Nucleus accumbens (tissue), 56 donors: ENCODE measurements around the gene BTG2.
"Not testable (repeated sequence)": the region's sequence is repeated elsewhere in the genome, so short reads cannot be mapped to it uniquely, and the experiment has no call there.

ENCODE experiments used
- DNase-seq, 56 donors: peaks; one replicate each; lab custom pipeline; 2025; lab: John Stamatoyannopoulos, UW

Gene BTG2

DNA sequence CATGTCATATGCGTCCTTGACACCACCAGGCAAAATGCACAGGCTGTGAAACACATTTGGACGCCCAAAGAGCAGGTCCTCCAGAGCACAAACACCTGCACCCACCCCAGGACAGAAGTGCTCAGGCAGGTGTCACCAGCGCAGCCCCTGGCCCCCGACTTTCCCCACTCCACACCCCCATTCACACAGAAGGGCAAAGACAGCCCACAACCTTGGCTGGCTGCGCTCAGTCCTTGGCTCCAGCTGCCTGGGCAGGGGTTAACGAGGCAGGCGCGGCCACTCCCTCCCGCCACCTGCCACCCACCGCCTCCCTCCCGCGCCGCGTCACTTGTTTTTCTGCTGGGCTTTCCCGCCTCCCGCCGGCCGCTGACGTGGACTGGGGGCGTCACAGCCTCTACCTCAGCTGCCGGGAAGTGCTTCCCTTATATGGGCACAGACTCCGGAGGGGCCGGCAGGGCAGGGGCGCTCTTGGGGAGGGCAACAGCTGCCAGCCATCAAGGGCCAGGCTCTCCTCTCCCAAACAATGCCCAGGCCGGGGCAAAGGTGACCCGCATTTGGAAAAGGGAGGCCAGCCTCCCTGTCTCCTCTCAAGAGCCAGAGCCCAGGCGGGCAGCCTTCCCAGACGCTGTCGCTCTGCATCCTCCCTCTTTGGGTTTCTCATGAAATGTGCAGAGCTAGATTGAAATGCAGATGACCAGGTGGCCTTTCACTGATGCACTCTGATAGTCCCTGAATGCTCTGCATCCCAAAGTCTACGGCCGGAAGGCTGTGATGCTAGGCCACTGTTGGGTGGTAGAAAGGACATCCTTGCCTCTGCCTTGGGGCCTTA is 14.8 kb upstream of the BTG2 start:
- peak; percentile 55 to 99 (median 90) for DNase-seq

- peak in 26 of 56 donors; percentile 11 to 89 (median 39) for DNase-seq
Measured at GRCh38 chr1:203291201-203292096, 13.9 kb upstream of the BTG2 start.

DNA sequence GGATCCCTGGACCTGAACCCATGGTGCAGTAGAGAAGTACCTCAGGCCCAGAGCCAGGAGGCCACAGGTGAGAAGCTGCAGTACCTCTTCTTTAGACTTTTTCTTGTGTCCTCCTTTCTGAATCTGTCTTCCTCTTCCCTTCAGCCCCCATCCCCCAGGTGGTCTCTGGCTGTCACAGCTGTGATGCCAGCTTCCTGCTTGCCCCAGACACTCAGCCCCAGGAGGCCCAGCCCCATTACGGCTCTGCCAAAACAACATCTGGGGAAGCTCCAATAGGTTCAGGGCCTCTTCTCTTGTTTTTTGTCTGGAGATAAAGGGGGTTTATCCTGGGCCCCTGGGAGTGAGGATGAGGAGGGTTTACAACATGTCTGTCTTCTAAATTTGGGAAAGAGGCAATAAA is 9.5 kb upstream of the BTG2 start:
- no peak for DNase-seq

DNA sequence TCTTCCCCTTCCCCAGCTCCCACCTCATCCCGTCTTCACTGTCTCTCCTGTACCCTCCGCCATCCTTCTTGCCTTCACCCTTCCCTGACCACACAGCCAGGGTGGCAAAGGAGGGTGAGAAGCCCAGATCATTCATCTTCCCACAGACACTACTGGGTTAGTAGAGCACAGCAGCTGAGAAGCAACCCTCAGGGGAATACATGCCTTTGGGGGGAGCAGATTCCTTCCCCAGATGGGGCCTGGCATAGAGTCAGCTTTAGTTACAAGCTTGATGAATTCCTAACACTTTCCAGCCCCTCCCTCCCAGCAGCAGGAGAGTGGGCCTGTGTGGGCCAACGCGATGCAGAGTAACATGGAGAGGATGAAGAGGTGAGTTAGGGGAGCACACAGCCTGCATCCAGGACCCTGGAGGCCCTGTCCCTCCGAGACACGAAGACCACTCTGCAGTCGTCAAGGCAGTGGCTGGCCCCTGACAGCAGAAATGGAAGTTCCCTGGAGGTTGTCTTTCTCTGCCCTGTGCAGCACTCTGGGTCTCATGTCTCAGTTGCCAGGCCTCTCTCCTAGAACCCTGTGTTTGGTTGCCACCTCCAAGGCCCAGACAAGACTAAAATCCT is 8.8 kb upstream of the BTG2 start:
- DNase-seq = no peak

DNA sequence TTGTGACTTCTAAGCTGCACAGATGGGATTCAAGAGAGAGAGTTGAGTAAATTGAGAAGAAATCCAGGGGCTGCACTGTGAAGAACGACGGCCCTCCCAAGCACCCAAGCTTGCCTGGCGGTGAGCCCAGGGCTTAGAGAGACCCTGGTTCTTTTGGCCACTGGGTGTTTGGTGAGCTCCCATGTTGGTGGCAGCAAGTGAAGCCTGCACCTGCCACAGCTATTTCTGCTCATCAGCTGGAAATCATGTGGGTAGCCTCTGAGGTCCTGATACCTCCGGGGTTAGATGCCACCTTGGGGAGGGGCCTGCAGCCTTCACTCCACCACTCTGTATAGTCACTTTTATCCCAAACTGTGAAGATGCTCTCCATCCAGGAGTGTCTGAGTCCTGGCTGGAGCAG is 6.2 kb upstream of the BTG2 start:
- no peak for DNase-seq

DNA sequence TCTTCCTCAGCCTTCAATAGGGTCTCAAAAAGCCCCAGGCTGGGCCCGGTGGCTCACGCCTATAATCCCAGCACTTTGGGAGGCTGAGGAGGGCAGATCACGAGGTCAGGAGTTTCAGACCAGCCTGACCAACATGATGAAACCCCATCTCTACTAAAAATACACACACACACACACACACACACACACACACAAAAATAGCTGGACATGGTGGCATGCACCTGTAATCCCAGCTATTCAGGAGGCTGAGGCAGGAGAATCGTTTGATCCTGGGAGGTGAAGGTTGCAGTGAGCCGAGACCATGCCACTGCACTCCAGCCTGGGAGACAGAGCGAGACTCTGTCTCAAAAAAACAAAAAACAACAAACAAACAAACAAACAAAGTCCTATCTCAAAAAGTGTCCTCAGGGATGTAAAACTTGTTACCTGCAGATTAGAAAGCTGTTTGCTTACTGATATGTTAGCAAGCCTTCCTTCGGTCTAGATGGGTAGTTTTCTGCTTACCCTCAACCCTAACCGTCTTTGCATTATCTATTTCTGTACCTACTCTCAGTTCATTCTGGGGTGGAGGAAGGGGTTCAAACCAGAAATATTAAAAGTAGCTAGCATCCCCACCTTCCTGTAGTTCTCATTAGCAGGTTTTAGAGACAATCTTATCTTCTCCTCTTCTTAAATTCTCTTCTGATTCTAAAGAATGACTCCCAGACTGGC is 5.4 kb upstream of the BTG2 start:
- DNase-seq = not testable (repeated sequence)

DNA sequence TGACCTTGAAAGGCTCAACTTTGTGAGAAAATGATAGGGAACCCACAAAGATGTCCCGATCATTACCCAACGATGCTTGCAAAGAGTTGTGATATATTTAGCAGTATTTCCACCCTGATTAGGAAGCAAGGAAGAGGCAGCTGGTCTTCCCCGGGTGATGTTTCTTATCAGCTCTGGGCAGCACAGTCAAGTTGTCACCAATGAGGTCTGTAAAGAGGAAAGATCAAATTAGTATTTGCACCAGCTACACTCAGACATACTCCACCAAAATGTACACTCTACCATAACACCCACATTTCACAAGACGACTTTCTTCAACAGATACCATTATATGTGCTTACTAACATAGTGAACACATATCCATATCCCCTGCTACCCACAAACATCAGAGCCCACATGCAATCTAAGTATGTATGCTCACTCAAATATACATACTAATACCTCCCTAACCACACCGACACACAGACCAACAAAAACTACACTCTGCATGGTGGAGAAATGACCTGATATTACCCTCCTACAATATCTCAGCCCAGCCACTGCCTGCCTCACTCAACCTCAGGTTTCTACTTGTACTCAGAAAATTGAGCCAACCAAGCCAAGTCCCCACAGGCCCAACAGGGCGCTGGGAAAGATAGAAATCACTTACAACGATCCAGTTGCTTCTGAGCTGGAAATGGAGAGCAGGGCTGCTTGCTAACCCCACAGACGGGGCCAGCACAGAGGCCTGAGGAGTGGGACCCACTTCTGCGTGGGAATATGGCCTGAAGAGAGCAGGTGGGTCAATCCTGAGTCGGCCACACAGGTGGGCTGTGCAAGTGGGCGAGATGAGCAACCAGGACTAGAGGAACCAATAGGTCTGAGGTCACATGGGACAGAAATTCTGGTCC is 4.6 kb upstream of the BTG2 start:
- DNase-seq = no peak

GRCh38 chr1:203301331-203301668 is 4.0 kb upstream of the BTG2 start:
- DNase-seq = no peak

- DNase-seq = no peak
Measured at GRCh38 chr1:203302456-203302855, 2.9 kb upstream of the BTG2 start.

GRCh38 chr1:203302894-203303293 is 2.4 kb upstream of the BTG2 start:
- DNase-seq = no peak

DNA sequence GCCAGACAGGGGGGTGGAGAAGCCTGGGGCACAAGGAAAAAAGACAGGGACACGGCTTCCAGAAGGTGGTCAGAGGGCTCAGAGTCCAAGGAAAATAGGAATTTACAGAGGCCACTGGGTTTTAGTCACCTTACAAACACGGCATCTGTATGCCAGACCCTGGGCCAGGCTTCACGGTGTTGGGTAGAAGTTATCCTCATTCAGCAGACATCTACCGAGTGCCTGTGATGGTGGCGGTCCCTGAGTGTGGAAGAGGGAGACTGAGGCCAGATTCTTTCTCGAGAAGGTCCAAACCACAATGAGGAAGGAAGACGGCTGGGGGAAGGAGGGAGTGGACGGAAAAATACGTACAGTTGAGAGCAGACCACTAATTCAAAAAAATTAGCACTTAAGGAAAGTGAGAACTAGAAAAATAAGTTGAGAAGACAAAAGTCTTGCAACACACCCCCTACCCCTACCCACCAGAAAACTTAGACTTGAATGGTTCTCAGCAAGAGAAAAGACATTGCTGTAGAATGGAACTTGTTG is 864 bp upstream of the BTG2 start:
- no peak for DNase-seq

DNA sequence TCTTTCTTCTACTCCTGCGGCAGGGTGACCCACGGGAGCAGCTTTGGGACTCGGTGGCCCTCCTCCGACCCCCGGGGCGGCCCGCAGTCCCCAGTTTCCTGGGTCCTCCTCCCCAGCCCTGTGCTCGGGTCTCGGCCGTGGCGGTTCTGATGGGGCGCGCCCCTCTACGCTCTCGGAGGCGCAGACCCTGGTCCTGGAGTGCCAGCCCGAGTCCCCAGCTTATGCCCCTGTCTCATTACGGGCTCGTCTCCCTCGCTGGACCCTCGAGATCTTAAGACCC is 430 bp downstream of the BTG2 start:
- DNase-seq = peak in 3 of 56 donors; percentile 47 to 73 (median 69)

- DNase-seq = peak in 51 of 56 donors; percentile 30 to 85 (median 69)
Measured at GRCh38 chr1:203306089-203306964, 1.0 kb downstream of the BTG2 start.

DNA sequence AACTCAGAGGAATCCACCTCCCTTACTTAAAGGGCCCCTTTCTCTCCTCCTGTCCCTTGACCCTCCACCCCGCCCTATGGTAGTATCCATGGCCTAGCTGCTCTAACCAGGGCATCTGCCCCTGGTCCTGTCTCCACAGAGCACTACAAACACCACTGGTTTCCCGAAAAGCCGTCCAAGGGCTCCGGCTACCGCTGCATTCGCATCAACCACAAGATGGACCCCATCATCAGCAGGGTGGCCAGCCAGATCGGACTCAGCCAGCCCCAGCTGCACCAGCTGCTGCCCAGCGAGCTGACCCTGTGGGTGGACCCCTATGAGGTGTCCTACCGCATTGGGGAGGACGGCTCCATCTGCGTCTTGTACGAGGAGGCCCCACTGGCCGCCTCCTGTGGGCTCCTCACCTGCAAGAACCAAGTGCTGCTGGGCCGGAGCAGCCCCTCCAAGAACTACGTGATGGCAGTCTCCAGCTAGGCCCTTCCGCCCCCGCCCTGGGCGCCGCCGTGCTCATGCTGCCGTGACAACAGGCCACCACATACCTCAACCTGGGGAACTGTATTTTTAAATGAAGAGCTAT is 1.7 kb downstream of the BTG2 start:
- peak in 32 of 56 donors; percentile 12 to 73 (median 47) for DNase-seq

- no peak for DNase-seq
Measured at GRCh38 chr1:203307641-203308126, 2.4 kb downstream of the BTG2 start.

DNA sequence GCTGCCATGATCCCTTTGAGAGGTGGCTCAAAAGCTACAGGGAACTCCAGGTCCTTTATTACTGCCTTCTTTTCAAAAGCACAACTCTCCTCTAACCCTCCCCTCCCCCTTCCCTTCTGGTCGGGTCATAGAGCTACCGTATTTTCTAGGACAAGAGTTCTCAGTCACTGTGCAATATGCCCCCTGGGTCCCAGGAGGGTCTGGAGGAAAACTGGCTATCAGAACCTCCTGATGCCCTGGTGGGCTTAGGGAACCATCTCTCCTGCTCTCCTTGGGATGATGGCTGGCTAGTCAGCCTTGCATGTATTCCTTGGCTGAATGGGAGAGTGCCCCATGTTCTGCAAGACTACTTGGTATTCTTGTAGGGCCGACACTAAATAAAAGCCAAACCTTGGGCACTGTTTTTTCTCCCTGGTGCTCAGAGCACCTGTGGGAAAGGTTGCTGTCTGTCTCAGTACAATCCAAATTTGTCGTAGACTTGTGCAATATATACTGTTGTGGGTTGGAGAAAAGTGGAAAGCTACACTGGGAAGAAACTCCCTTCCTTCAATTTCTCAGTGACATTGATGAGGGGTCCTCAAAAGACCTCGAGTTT is 3.1 kb downstream of the BTG2 start:
- peak in 2 of 56 donors; percentile 34 to 51 for DNase-seq

- peak in 2 of 56 donors; percentile 34 to 55 for DNase-seq
Measured at GRCh38 chr1:203308923-203309331, 3.6 kb downstream of the BTG2 start.
